GM21367 (cell line): Measurements from ENCODE around the gene SLC1A5.
"Not testable (repeated sequence)": the region's sequence is repeated elsewhere in the genome, so short reads cannot be mapped to it uniquely, and the experiment has no call there.

Source experiments
- ATAC-seq: cut with Tn5 transposase; IDR thresholded peaks from one replicate; pipeline ENCODE4 v1.9.1; 2021; ENCODE audit not compliant: unreplicated experiment

SLC1A5 gene

DNA sequence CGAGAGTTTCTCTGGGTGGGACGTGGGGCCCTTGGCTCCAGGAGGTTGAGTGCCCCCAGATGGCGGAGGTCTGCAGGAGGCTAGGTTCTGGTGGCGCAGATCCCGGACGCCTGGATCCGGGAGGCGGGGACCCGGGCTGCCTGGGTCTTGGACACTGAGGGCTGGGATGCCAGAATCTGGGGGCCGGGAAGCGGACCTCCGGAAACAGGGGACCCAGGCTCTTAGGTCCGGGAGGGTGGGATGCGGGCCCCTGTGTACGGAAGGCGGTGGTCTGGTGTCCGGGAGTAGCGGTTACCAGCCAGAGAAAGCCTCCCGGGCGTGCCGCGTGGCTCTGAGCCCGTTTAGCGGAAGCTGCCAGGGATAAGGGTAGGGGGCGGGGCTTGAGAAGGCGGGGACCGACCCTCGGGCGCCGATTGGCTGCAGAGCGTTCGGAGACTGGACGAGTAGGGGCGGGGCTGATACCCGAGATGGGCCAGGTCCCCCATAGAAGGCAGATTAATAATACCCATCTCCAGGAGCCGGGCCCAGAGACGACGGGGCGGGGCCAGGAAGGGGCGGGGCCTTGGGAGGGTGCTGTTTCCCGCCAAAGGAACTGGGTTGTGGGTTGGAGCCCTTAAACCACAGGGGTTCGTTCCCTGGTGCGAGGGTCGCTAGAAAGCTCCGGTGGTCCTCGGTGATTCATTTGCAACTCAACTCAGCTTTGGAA lies at the start of gene SLC1A5:
Gene SLC1A5, minus strand, starts transcription at position 333 of the 706 bp plus-strand sequence. CDS start 629 bp downstream, outside the sequence.
- peak; percentile 36 for ATAC-seq

DNA sequence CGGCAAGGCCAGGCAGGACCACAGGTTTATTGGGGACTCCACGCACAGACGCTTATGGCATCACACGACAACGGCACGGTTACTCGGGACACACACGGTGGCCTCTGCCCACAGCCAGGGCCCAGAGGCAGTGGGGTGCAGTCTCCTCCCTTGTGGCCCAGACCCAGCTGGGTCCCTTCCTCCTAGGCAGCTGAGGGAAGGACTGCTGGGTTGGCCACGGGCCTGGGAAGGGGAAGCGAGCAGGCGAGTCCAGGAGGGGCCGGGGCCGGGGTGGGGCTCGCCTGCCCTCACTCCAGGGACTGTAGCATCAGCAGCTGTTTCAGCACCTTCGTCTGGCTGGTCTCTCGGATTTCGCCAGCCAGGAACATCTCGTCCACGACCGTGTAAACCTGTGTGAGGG lies 49.8 kb upstream of the SLC1A5 start:
- ATAC-seq, result no peak

DNA sequence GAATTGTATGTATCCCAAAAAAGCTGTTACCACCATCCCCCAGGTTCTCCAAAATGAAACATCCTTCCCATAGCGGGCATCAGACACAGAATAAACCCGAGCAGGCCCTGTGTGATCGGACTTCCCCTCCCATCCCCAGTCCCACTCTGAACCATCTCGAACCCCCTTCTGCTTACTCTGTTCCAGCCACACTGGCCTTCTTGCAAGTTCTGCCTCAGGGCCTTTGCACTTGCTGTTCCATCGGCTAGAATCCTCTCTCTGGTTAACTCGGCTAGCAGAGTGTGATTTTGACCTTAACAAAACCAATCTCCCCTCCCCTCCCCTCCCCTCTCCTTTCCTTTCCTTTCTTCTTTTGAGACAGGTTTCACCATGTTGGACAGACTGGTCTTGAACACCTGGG lies 46.6 kb upstream of the SLC1A5 start:
- no peak for ATAC-seq

DNA sequence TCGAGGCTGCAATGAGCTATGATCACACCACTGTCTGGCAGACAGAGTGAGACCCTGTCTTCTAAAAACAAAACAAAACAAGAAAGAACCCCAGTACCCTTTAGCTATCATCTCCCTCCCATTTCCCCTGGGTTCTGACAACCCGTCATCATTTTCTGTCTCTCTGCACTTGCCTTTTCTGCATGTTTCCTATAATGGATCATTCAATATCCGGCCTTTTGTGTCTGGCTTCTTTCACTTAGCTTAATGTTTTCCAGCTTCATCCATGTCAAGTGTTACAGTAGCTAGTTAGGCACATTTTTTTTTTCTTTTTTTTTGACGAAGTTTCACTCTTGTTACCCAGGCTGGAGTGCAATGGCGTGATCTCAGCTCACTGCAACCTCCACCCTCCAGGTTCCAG lies 45.7 kb upstream of the SLC1A5 start:
- no peak for ATAC-seq

DNA sequence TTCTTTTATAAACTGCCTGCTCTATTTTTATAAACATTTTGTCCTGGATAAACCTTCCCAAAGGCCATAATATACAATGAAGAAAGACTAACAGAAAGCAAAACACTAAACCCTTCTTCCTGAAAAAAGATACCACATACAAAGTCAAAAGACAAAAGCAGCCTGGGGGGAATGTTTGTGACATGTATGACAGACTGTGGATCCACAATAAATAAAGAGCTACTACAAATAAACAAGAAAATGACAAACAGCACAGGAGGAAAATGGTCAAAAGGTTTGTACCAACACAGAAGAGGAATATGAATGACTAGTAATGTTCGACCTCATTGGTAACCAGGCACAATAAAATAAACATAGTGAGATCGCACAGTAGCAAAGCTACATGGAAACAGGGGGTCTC lies 42.5 kb upstream of the SLC1A5 start:
- ATAC-seq, result no peak

DNA sequence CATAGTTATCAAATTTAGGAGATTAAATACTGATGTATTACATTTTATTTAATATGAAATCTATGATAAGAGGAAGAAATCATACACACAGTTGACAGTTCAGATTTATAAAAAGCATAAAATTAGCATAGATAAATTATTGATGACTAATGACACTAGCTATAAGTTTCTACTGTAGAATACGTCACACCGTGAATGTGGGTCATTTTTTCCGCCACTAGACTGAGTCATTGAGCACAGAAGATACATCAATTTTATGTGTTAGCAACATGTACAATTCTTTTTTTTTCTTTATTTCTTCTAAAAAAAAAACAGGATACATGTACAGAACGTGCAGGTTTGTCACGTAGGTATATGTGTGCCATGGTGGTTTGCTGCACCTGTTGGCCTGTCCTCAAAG lies 40.1 kb upstream of the SLC1A5 start:
- no peak for ATAC-seq

DNA sequence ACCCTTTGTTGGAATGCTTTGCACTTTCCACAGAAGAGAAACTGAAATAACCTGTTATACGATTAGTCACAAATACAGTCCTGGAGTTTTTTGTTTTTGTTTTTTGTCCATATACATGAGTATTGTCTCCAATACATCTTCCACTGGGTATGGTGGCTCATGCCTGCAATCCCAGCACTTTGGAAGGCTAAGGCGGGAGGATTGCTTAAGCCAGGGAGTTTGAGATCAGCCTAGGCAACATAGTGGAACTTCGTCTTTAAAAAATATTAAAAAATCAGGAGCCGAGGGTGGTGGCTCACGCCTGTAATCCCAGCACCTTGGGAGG lies 37.3 kb upstream of the SLC1A5 start:
- ATAC-seq, result no peak

DNA sequence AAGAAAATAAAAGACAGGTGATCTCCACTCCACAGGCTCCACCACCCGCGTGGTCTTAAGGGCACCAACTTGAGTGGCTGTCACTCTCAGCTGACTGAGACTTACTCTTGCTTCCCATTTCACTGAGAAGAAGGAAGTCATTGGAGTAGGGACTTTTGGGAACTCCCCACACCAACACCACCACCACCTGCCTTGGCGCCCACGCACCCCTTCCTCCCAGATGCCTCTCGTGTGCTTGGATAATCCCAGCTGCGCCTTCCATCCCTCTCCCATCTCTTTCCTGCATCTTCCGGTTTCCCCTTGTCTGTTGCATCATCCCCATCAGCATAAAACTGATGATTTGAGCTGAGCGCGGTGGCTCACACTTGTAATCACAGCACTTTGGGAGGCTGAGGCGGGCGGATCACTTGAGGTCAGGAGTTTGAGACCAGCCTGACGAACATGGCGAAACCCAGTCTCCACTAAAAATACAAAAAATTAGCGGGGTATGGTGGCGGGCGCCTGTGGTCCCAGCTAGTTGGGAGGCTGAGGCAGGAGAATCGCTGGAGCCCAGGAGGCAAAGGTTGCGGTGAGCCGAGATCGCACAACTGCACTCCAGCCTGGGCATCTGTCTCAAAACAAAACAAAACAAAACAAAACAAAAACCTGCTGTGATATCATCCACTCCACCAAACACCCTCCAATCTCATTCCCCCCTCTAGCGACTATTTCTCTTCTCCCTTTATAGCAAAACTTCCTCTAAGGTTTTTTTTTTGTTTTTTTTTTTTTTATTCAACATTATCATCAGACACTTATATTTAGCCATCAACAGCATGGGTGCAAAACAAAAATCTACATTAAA lies 36.7 kb upstream of the SLC1A5 start:
- no peak for ATAC-seq

DNA sequence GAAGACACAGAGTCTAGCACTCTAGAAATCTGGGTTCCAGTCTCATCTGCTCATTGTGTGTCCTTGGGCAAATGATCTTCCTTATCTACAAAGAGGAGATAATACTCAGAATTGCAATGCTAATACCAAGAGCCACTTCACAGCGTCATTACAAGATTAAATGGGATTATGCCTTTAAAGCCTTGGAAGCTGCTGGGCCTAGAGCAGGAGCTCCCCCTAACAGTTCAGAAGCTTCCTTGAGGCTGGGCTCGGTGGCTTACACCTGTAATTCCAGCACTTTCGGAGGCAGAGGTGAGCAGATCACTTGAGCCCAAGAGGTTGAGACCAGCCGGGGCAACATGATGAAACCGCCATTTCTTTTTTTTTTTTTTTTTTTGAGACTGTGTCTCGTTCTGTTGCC lies 34.7 kb upstream of the SLC1A5 start:
- ATAC-seq, result no peak

DNA sequence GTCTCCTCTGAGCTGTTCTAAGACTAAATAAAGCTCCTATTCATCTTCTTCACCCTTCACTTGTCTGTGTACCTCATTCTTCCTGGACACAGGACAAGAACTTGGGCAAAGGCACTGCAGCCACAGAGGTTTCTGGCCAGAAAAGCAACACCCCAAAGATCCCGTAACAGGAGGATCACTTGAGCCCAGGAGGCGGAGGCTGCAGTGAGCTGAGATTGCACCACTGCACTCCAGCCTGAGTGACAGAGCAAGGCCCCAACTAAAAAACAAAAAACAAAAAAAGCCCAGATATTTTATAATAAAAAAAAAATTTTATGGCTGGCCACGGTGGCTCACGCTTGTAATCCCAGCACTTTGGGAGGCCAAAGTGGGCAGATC lies 34.0 kb upstream of the SLC1A5 start:
- ATAC-seq, result not testable (repeated sequence)

DNA sequence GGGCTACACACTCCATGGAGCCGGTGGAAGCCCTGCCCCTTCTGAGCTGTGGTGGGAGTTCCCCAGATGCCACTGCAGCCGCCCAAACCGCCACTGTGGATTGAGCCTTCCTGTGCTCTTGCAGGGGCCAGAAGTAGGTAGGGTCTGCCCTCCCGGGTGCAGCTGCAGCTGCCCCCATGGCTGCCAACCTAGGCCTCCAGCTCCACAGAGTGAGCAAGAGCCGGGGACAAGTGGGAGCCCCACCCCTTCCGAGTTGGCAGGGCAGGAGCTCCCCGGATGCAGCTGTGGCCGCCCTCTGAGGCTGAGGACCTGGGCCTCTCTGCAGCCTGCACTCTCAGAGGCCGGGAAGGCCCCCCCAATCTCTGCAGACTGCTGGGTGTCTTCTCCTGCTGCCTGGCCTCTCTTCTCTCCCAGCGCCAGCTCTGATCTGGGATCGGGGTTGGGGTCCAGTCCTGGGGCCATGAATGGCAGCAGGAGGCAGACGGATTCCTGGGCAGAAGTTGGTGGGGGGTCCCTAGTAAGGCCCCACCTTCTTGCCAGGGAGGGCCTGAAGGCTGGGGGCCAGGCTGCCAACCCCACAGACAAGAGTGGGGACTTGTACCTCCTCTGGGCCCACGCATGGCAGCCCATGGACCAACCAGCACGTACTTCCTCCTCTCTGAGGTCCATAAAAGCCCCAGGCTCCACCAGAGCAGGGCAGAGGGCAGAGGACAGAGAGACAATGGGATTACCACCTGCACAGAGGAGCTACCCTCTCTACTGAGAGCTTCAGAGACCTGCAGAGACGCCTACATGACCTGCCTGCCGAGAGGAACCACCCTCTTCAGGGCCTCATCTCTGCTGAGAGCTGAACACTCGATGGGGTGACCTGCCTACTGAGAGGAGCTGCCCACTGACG lies 33.4 kb upstream of the SLC1A5 start:
- no peak for ATAC-seq

DNA sequence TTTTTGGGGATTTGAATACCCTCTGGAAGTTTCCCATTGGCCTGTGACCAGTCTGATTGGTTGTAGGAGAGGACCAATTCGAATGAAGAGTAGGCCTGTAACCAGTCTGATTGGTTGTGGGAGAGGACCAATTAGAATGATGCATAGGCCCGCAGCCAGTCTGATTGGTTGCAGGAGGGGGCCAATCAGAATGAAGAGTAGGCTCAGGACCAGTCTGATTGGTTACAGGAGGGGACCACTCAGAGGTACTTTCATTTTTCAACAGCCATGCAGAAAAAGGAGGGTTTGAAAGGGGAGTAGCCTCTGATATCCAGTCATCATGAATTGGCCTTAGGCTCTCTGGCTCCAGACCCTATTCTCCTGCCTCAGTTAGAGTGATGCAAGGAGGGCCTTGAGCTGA lies 30.4 kb upstream of the SLC1A5 start:
- no peak for ATAC-seq

DNA sequence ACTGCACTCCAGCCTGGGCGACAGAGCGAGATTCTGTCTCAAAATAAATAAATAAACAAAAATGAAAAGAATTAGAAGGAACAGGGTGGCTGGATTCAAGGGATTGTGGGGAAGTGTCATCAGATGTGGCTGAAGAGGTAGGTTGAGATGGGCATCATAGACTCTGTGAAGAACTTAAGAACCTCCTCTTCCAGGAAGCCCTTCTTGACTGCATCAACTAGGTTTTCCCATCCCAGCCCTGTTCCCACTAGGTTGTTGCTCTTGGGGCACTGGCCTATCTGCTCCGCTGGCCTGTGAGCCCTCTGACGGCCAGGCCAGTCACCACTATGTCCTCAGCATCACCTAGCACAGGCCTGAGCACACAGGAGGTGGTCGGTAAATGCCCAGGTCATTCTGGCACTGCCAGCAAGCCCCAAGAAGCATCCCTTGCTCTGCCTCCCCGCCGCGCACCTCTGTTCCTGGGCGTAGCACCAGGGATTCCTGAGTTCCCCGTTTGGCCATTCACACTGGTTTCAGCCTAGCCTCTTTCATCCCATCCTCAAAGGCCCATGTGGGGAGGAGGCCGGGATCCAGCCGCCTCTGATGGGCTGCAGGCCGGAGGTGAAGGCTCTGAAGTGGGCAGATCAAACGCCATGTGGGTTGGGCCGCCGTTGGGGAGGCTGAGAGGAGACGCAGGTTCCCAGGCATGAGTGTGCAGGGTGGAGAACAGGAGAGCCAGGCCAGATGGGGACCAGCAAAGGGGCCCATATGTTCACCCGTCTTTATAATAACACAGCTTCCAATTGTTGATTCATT lies 27.6 kb upstream of the SLC1A5 start:
- ATAC-seq, result no peak

DNA sequence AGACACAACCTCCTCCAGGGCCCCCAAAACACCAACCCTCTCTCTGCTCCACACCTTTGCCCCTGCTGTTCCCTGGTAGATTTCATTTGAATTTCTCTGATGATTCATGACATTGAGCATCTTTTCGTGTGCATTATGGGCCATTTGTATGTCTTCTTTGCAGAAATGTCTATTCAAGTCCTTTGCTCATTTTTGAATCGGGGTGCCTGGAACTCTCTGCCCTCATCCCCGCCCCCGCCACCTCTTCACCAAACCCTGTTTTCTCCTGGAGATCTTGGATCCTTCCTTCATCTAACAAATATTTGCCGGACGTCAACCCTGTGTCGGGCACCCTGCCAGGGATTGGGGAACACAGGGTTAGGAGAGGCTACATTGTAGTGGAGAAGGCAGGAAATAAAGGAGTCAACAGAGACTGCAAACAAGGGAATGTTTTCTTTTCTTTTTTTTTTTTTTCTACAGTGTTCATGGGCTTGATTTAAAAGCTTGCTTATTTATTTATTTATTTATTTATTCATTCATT lies 25.5 kb upstream of the SLC1A5 start:
- ATAC-seq, result no peak

DNA sequence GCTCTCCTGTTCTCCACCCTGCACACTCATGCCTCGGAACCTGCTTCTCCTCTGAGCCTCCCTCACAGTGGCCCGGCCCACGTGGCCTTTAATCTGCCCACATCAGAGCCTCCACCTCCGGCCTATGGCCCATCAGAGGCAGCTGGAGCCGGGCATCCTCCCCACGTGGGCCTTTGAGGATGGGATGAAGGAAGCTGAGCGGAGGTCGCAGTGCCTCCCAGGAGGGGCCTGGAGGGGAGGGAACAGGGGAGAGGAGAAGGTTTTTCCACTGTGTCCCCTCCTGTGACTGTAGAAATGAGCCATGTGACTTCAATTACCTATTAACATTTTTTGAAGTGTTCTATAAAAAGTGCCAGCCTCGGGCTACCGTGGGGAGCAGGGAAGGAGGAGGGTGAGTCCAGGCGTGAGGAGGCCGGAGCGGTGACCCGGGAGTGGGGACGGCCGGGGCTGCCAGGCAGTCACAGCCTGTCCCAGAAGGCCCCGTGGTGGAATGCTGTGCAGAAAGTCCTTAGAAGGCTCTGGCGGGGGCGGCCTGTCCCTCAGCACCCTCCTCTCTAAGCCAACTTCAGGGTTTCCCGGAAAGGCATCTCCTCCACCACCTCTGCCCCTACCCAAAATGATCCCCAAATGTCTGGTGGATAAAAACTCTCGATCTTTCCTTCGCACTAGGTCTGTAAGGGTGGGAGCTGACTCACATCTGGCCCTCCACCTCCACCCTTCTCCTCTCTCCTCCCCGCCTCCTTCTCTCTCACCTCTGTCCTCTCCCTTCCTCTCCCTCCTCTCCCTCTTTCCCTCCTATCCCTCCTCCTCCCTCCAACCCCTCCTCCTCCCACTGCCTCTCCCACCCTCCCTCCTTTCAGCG lies 24.8 kb upstream of the SLC1A5 start:
- no peak for ATAC-seq

DNA sequence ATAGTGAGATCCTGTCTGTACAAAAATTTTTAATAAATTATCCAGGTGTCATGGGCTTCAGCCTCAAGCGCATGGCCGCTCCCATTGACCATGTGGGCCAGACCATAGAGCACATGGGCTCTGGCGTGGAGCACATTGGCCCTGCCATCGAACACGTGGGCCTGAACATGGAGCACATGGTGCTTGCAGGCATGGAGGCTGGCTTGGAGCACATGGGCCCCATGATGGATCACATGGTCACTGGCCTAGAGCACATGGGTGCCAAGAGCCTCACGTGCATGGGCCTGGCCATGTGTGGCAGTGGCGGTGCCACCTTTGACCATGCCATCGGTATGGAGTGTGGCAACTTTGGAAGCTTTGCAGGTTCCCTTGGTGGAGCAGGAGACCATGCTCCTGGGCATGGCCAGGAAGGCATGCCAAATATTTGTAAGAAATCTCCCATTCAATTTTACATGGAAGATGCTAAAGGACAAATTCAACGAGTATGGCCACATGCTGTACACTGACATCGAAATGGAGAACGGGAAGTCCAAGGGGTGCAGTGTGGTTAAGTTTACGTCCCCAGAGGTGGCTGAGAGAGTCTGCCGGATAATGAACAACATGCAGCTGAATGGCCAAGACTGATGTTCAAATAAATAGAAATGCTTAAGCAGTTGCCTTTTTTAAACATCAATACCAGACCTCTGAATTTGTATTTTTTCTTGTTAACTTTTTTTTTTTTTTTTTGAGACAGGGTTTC lies 21.3 kb upstream of the SLC1A5 start:
- no peak for ATAC-seq

DNA sequence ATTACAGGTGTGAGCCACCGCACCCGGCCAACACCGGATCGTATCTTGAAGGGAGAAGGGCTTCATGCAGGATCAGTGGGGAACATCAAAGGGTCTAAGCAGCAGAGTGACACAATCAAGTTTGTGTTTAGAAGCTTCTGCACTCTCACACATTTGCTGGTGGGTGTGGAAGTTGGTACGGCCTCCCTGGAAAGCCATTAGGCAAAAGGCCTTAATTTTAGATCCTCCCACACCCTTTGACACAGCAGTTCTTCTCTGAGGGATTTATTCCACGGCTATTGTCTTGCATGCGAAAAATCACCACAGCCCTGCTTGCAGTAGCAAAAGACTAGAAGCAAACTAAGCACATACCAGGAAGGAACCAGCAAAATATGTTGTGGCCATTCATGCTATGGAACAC lies 18.3 kb upstream of the SLC1A5 start:
- ATAC-seq, result no peak

DNA sequence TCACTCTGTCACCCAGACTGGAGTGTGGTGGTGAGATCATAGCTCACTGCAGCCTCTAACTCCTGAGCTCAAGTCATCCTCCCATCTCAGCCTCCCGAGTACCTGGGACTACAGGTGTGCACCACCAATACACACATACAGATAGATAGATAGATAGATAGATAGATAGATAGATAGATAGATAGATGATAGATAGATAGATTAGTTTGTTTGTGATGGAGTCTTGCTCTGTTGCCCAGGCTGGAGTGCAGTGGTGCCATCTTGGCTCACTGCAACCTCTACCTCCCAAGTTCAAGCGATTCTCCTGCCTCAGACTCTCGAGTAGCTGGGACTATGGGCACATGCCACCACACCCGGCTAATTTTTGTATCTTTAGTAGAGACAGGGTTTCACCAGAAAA lies 16.0 kb upstream of the SLC1A5 start:
- not testable (repeated sequence) for ATAC-seq

DNA sequence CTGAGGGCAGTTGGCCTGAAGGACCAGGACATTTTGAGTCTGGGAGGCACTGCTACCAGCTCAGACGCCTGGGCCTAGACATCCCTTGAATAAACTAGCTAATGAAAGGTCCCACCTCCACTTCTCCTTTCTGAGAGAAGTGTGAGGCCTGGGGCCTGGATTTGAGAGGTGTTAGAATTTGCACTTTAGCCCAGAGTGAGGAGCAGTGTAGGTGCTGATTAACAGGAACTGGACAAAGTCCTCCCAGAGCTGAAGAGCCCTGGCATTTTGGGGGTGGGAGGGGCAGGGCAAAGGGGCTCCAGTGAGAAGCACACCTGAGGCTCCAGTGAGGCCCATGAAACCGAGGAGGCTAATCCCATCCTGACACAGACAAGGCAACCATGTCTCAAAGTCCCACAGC lies 15.2 kb upstream of the SLC1A5 start:
- no peak for ATAC-seq
